Muscle of leg (tissue), 11 donors: Measurements from ENCODE around the gene FAM171A1. TPM values are rescaled to one million over a fixed set of nuclear protein-coding genes. Genes with fewer than 3 reads are reported as not detected.

Experiments
- DNase-seq: peaks from one replicate; pipeline ENCODE4 v3.0.0; 2013
- H3K27ac ChIP-seq: one replicate; pipeline ENCODE4 v1.5.1; 2013; ENCODE audit warnings: mild to moderate bottlenecking, low read length, control low read depth
- H3K27me3 ChIP-seq: one replicate; pipeline ENCODE4 v1.6.1; 2013; ENCODE audit warnings: low read length; ENCODE audit not compliant: control insufficient read depth, insufficient read depth
- H3K36me3 ChIP-seq: one replicate; pipeline ENCODE4 v1.6.1; 2013; ENCODE audit warnings: low read length; ENCODE audit not compliant: control insufficient read depth, insufficient read depth
- H3K4me1 ChIP-seq: one replicate; pipeline ENCODE4 v1.6.1; 2013; ENCODE audit warnings: low read length; ENCODE audit not compliant: control insufficient read depth, insufficient read depth
- H3K4me3 ChIP-seq: one replicate; pipeline ENCODE4 v1.5.1; 2013; ENCODE audit warnings: low read length, control low read depth
- H3K9me3 ChIP-seq: replicated peaks from 2 replicates; pipeline ENCODE4 v1.6.1; 2013; ENCODE audit warnings: low read depth, low read length; ENCODE audit not compliant: control insufficient read depth
- WGBS: methylation state at CpG from one replicate; pipeline ENCODE4 v1.1.5; 2013; ENCODE audit warnings: missing lambda C conversion rate; ENCODE audit not compliant: insufficient coverage; 5-methylcytosine and 5-hydroxymethylcytosine counted together
- polyA plus RNA-seq, 8 donors: library from polyadenylated mRNA; unstranded; fragments of 120-200 nt; gene quantifications; one replicate each; pipeline versions ENCODE4 v1.2.1 to v1.2.3, GENCODE V29; 2013; ENCODE audit warnings: inconsistent platforms in 1 of 8, low replicate concordance in 1 of 8; ENCODE audit not compliant: insufficient read length in 8 of 8, insufficient read depth in 1 of 8
- total RNA-seq: library from RNA; stranded (reverse); fragments of 120-200 nt; gene quantifications from one replicate; pipeline ENCODE4 v1.2.4, GENCODE V29; 2013

The FAM171A1 gene
- total and polyA plus RNA-seq, 9 donors = 19.6 to 50.9 (median 35.3) TPM

- no peak overlapping the region for H3K27ac ChIP-seq
- no peaks in the 10 kb centered on the region for H3K9me3 ChIP-seq
- no peaks in the 10 kb centered on the region for H3K27me3 ChIP-seq
- no peaks in the 10 kb centered on the region for H3K36me3 ChIP-seq
- no peak overlapping the region for H3K4me3 ChIP-seq
- no peak for DNase-seq
- no peaks in the 10 kb centered on the region for H3K4me1 ChIP-seq
- WGBS = 89% methylated on average over 1 of the region's 2 CpGs
Observed at GRCh38 chr10:15181576-15182156, 189.4 kb downstream of the FAM171A1 start.

- Histone ChIP-seq H3K9me3 (no peaks in the 10 kb centered on the region), H3K4me3 (no peak overlapping the region), H3K27me3 (no peaks in the 10 kb centered on the region), H3K36me3 (no peaks in the 10 kb centered on the region), H3K27ac (no peak overlapping the region), H3K4me1 (no peaks in the 10 kb centered on the region)
- no peak for DNase-seq
- WGBS = 83% methylated on average over 2 of the region's 5 CpGs
Observed at GRCh38 chr10:15180736-15181135, 190.4 kb downstream of the FAM171A1 start.

- no peak overlapping the region for H3K4me3 ChIP-seq
- H3K27me3 ChIP-seq = no peaks in the 10 kb centered on the region
- no peak for DNase-seq
- no peaks in the 10 kb centered on the region for H3K36me3 ChIP-seq
- 50% methylated on average over 1 of the region's 3 CpGs for WGBS
- H3K4me1 ChIP-seq = no peaks in the 10 kb centered on the region
- H3K27ac ChIP-seq = no peak overlapping the region
- H3K9me3 ChIP-seq = no peaks in the 10 kb centered on the region
Observed at GRCh38 chr10:15176269-15176668, 194.8 kb downstream of the FAM171A1 start.

- Histone ChIP-seq H3K27me3 (no peaks in the 10 kb centered on the region), H3K27ac (no peak overlapping the region), H3K4me3 (no peak overlapping the region), H3K9me3 (no peaks in the 10 kb centered on the region), H3K36me3 (no peaks in the 10 kb centered on the region), H3K4me1 (peaks cover 2% of the 10 kb centered on the region)
- DNase-seq = no peak
- WGBS = 96% methylated on average over 3 of the region's 6 CpGs
Observed at GRCh38 chr10:15175587-15175986, 195.5 kb downstream of the FAM171A1 start.

GRCh38 chr10:15172306-15172840, 198.7 kb downstream of the FAM171A1 start:
- DNase-seq = no peak
- no peaks in the 10 kb centered on the region for H3K9me3 ChIP-seq
- no peaks in the 10 kb centered on the region for H3K36me3 ChIP-seq
- whole genome bisulfite sequencing = 100% methylated on average over 2 of the region's 7 CpGs
- no peaks in the 10 kb centered on the region for H3K27me3 ChIP-seq
- H3K27ac ChIP-seq = no peak overlapping the region
- no peak overlapping the region for H3K4me3 ChIP-seq
- H3K4me1 ChIP-seq = peaks cover 18% of the 10 kb centered on the region

GRCh38 chr10:15169555-15170401, 201.3 kb downstream of the FAM171A1 start:
- no peak overlapping the region for H3K4me3 ChIP-seq
- peak overlapping the region; percentile 53 for H3K27ac ChIP-seq
- WGBS = 20% methylated on average over 6 of the region's 16 CpGs
- no peaks in the 10 kb centered on the region for H3K27me3 ChIP-seq
- peaks cover 24% of the 10 kb centered on the region for H3K4me1 ChIP-seq
- no peaks in the 10 kb centered on the region for H3K36me3 ChIP-seq
- peak; percentile 65 for DNase-seq
- H3K9me3 ChIP-seq = no peaks in the 10 kb centered on the region

- Histone ChIP-seq H3K9me3 (no peaks in the 10 kb centered on the region), H3K27ac (peak overlapping the region; percentile 36), H3K36me3 (no peaks in the 10 kb centered on the region), H3K27me3 (no peaks in the 10 kb centered on the region), H3K4me1 (peaks cover 24% of the 10 kb centered on the region), H3K4me3 (peak overlapping the region; percentile 19)
- peak; percentile 95 for DNase-seq
- WGBS = 22% methylated on average over 19 of the region's 44 CpGs
Observed at GRCh38 chr10:15168786-15169554, 202.1 kb downstream of the FAM171A1 start.

- H3K4me1 ChIP-seq = peaks cover 24% of the 10 kb centered on the region
- no peaks in the 10 kb centered on the region for H3K9me3 ChIP-seq
- DNase-seq = peak; percentile 94
- WGBS = under 1% methylated on average over 34 of the region's 70 CpGs
- H3K4me3 ChIP-seq = peak within 1 kb of the TSS; percentile 78
- H3K27ac ChIP-seq = peak within 1 kb of the TSS; percentile 81
- H3K36me3 ChIP-seq = no peaks in the 10 kb centered on the region
- no peaks in the 10 kb centered on the region for H3K27me3 ChIP-seq
Observed at GRCh38 chr10:15168291-15168785, 202.8 kb downstream of the FAM171A1 start, which contains the start of gene NMT2. Gene NMT2, minus strand, starts transcription at chr10:15168693. Its CDS starts 81 bp downstream, at chr10:15168612.

- peak; percentile 70 for DNase-seq
- H3K36me3 ChIP-seq = no peaks in the 10 kb centered on the region
- H3K27me3 ChIP-seq = no peaks in the 10 kb centered on the region
Observed at GRCh38 chr10:15167411-15168290, 203.4 kb downstream of the FAM171A1 start.

More at GRCh38 chr10:15167411-15168290, 203.4 kb downstream of the FAM171A1 start:
- peaks cover 27% of the 10 kb centered on the region for H3K4me1 ChIP-seq
- WGBS = under 1% methylated on average over 38 of the region's 54 CpGs
- no peaks in the 10 kb centered on the region for H3K9me3 ChIP-seq
- H3K4me3 ChIP-seq = peak overlapping the region; percentile 78
- peak overlapping the region; percentile 62 for H3K27ac ChIP-seq
